Measurements from ENCODE around the gene CYCS. TPM values are rescaled to one million over a fixed set of nuclear protein-coding genes. Genes with fewer than 3 reads are reported as not detected.
A peak's percentile ranks its signal among the peaks of the same experiment; 100 is the strongest.

CYCS gene
- total and polyA plus RNA-seq, 5 donors from 2014 or later, result 119 to 186 (median 146) TPM

- Histone ChIP-seq H3K27me3 (ENCODE audit: control insufficient read depth, insufficient read depth, low read length) (no peaks in the 10 kb centered on the region), H3K4me3 (ENCODE audit: low read depth, low read length) (no peak overlapping the region), H3K9me3 (ENCODE audit: control insufficient read depth in 2 of 2, low read length in 2 of 2) (no peaks in the 10 kb centered on the region), H3K36me3 (ENCODE audit: control insufficient read depth, insufficient read depth, low read length) (peaks cover 4% of the 10 kb centered on the region), H3K27ac (ENCODE audit: insufficient read depth, low read length, poor library complexity, severe bottlenecking) (no peak overlapping the region), H3K4me1 (ENCODE audit: control insufficient read depth, insufficient read depth, low read length, poor library complexity, severe bottlenecking) (peaks cover 8% of the 10 kb centered on the region)
- ATAC-seq (ENCODE audit: low read depth in 2 of 2) (no peak), DNase-seq (no peak)
- Mint-ChIP-seq H3K4me3 (no peak overlapping the region), H3K4me1 (peaks cover 16 to 21% (median 19%) of the 10 kb centered on the region in 4 donors), H3K9me3 (peaks cover 0 to 2% (median 0%) of the 10 kb centered on the region in 7 donors), H3K36me3 (peaks cover 13% of the 10 kb centered on the region), H3K27me3 (no peaks in the 10 kb centered on the region), H3K27ac (no peak overlapping the region)
These were observed 9.4 kb upstream of the CYCS start for GRCh38 chr7:25134358-25135010.

GRCh38 chr7:25132430-25132829, 7.4 kb upstream of the CYCS start:
- peaks cover 4% of the 10 kb centered on the region for H3K36me3 ChIP-seq (ENCODE audit: control insufficient read depth, insufficient read depth, low read length)
- peak overlapping the region in 3 of 4 donors; percentile 1 to 34 (median 15) for H3K4me3 Mint-ChIP-seq
- ATAC-seq (ENCODE audit: low read depth in 2 of 2) (peak in 1 of 2 donors; percentile 60), DNase-seq (peak in 1 of 3 donors; percentile 39)
- peaks cover 8% of the 10 kb centered on the region for H3K4me1 ChIP-seq (ENCODE audit: control insufficient read depth, insufficient read depth, low read length, poor library complexity, severe bottlenecking)
- peaks cover 13% of the 10 kb centered on the region for H3K36me3 Mint-ChIP-seq
- peaks cover 16 to 21% (median 19%) of the 10 kb centered on the region in 4 donors for H3K4me1 Mint-ChIP-seq
- H3K9me3 Mint-ChIP-seq, result peaks cover 0 to 2% (median 0%) of the 10 kb centered on the region in 7 donors
- H3K9me3 ChIP-seq (ENCODE audit: control insufficient read depth in 2 of 2, low read length in 2 of 2), result no peaks in the 10 kb centered on the region
- H3K27ac ChIP-seq (ENCODE audit: insufficient read depth, low read length, poor library complexity, severe bottlenecking), result no peak overlapping the region
- H3K27me3 Mint-ChIP-seq, result no peaks in the 10 kb centered on the region
- peak overlapping the region in 1 of 3 donors; percentile 74 for H3K27ac Mint-ChIP-seq
- no peaks in the 10 kb centered on the region for H3K27me3 ChIP-seq (ENCODE audit: control insufficient read depth, insufficient read depth, low read length)
- H3K4me3 ChIP-seq (ENCODE audit: low read depth, low read length), result peak overlapping the region; percentile 35

- Histone ChIP-seq H3K9me3 (ENCODE audit: control insufficient read depth in 2 of 2, low read length in 2 of 2) (no peaks in the 10 kb centered on the region), H3K4me1 (ENCODE audit: control insufficient read depth, insufficient read depth, low read length, poor library complexity, severe bottlenecking) (peaks cover 10% of the 10 kb centered on the region), H3K27me3 (ENCODE audit: control insufficient read depth, insufficient read depth, low read length) (no peaks in the 10 kb centered on the region), H3K36me3 (ENCODE audit: control insufficient read depth, insufficient read depth, low read length) (peaks cover 11% of the 10 kb centered on the region), H3K4me3 (ENCODE audit: low read depth, low read length) (no peak overlapping the region), H3K27ac (ENCODE audit: insufficient read depth, low read length, poor library complexity, severe bottlenecking) (peak overlapping the region; percentile 97)
- H3K9me3 Mint-ChIP-seq, result peaks cover 0 to 2% (median 0%) of the 10 kb centered on the region in 7 donors
- no peaks in the 10 kb centered on the region for H3K27me3 Mint-ChIP-seq
- ATAC-seq (ENCODE audit: low read depth in 2 of 2) (no peak), DNase-seq (no peak)
- H3K4me1 Mint-ChIP-seq, result peaks cover 15 to 40% (median 26%) of the 10 kb centered on the region in 4 donors
- H3K36me3 Mint-ChIP-seq, result peaks cover 15% of the 10 kb centered on the region
- H3K27ac Mint-ChIP-seq, result peak overlapping the region in 1 of 3 donors; percentile 43
- H3K4me3 Mint-ChIP-seq, result peak overlapping the region in 2 of 4 donors; percentile 16 to 67
These were observed 1.7 kb upstream of the CYCS start for GRCh38 chr7:25126751-25127150.

GRCh38 chr7:25124465-25125136, 459 bp downstream of the CYCS start:
- peak overlapping the region; percentile 100 for H3K27ac Mint-ChIP-seq
- no peaks in the 10 kb centered on the region for H3K27me3 ChIP-seq (ENCODE audit: control insufficient read depth, insufficient read depth, low read length)
- H3K9me3 ChIP-seq (ENCODE audit: control insufficient read depth in 2 of 2, low read length in 2 of 2), result no peaks in the 10 kb centered on the region
- no peaks in the 10 kb centered on the region for H3K27me3 Mint-ChIP-seq
- H3K4me1 Mint-ChIP-seq, result peaks cover 15 to 38% (median 24%) of the 10 kb centered on the region in 4 donors
- H3K36me3 ChIP-seq (ENCODE audit: control insufficient read depth, insufficient read depth, low read length), result peaks cover 27% of the 10 kb centered on the region
- no peaks in the 10 kb centered on the region for H3K9me3 Mint-ChIP-seq
- peak overlapping the region; percentile 97 for H3K27ac ChIP-seq (ENCODE audit: insufficient read depth, low read length, poor library complexity, severe bottlenecking)
- no peak for ATAC-seq (ENCODE audit: low read depth in 2 of 2)
- H3K4me3 Mint-ChIP-seq, result peak overlapping the region; percentile 96 to 100 (median 98)
- peak in 1 of 3 donors; percentile 33 for DNase-seq
- peaks cover 10% of the 10 kb centered on the region for H3K4me1 ChIP-seq (ENCODE audit: control insufficient read depth, insufficient read depth, low read length, poor library complexity, severe bottlenecking)
- peaks cover 18% of the 10 kb centered on the region for H3K36me3 Mint-ChIP-seq
- H3K4me3 ChIP-seq (ENCODE audit: low read depth, low read length), result peak overlapping the region; percentile 94

- peaks cover 10% of the 10 kb centered on the region for H3K4me1 ChIP-seq (ENCODE audit: control insufficient read depth, insufficient read depth, low read length, poor library complexity, severe bottlenecking)
- Mint-ChIP-seq H3K36me3 (peaks cover 18% of the 10 kb centered on the region), H3K27ac (peak overlapping the region in 2 of 3 donors; percentile 16 to 56), H3K4me1 (peaks cover 21 to 51% (median 34%) of the 10 kb centered on the region in 4 donors), H3K9me3 (no peaks in the 10 kb centered on the region), H3K27me3 (no peaks in the 10 kb centered on the region), H3K4me3 (peak overlapping the region in 2 of 4 donors; percentile 33 to 70)
- H3K9me3 ChIP-seq (ENCODE audit: control insufficient read depth in 2 of 2, low read length in 2 of 2), result no peaks in the 10 kb centered on the region
- H3K36me3 ChIP-seq (ENCODE audit: control insufficient read depth, insufficient read depth, low read length), result peaks cover 29% of the 10 kb centered on the region
- ATAC-seq (ENCODE audit: low read depth in 2 of 2) (no peak), DNase-seq (no peak)
- peak overlapping the region; percentile 29 for H3K4me3 ChIP-seq (ENCODE audit: low read depth, low read length)
- no peaks in the 10 kb centered on the region for H3K27me3 ChIP-seq (ENCODE audit: control insufficient read depth, insufficient read depth, low read length)
- H3K27ac ChIP-seq (ENCODE audit: insufficient read depth, low read length, poor library complexity, severe bottlenecking), result no peak overlapping the region
These were observed 2.7 kb downstream of the CYCS start for GRCh38 chr7:25122373-25122772.

- no peak overlapping the region for H3K27ac ChIP-seq (ENCODE audit: insufficient read depth, low read length, poor library complexity, severe bottlenecking)
- Mint-ChIP-seq H3K27ac (peak overlapping the region in 1 of 3 donors; percentile 16), H3K36me3 (peaks cover 18% of the 10 kb centered on the region), H3K9me3 (no peaks in the 10 kb centered on the region), H3K4me3 (no peak overlapping the region), H3K4me1 (peaks cover 25 to 59% (median 42%) of the 10 kb centered on the region in 4 donors), H3K27me3 (no peaks in the 10 kb centered on the region)
- no peaks in the 10 kb centered on the region for H3K27me3 ChIP-seq (ENCODE audit: control insufficient read depth, insufficient read depth, low read length)
- H3K4me1 ChIP-seq (ENCODE audit: control insufficient read depth, insufficient read depth, low read length, poor library complexity, severe bottlenecking), result peaks cover 10% of the 10 kb centered on the region
- no peaks in the 10 kb centered on the region for H3K9me3 ChIP-seq (ENCODE audit: control insufficient read depth in 2 of 2, low read length in 2 of 2)
- H3K36me3 ChIP-seq (ENCODE audit: control insufficient read depth, insufficient read depth, low read length), result peaks cover 29% of the 10 kb centered on the region
- no peak overlapping the region for H3K4me3 ChIP-seq (ENCODE audit: low read depth, low read length)
- no peak for ATAC-seq (ENCODE audit: low read depth in 2 of 2)
- no peak for DNase-seq
These were observed 3.5 kb downstream of the CYCS start for GRCh38 chr7:25121599-25121998.

GRCh38 chr7:25119102-25119501, 6.0 kb downstream of the CYCS start:
- Mint-ChIP-seq H3K4me1 (peaks cover 28 to 54% (median 35%) of the 10 kb centered on the region in 4 donors), H3K4me3 (peak overlapping the region in 1 of 4 donors; percentile 36), H3K27ac (no peak overlapping the region)

More at GRCh38 chr7:25119102-25119501, 6.0 kb downstream of the CYCS start:
- H3K27ac ChIP-seq (ENCODE audit: insufficient read depth, low read length, poor library complexity, severe bottlenecking), result no peak overlapping the region
- DNase-seq (no peak), ATAC-seq (ENCODE audit: low read depth in 2 of 2) (no peak)
- Mint-ChIP-seq H3K36me3 (peaks cover 15% of the 10 kb centered on the region), H3K27me3 (no peaks in the 10 kb centered on the region), H3K9me3 (no peaks in the 10 kb centered on the region)
- peaks cover 29% of the 10 kb centered on the region for H3K36me3 ChIP-seq (ENCODE audit: control insufficient read depth, insufficient read depth, low read length)
- H3K4me1 ChIP-seq (ENCODE audit: control insufficient read depth, insufficient read depth, low read length, poor library complexity, severe bottlenecking), result peaks cover 2% of the 10 kb centered on the region
- no peaks in the 10 kb centered on the region for H3K9me3 ChIP-seq (ENCODE audit: control insufficient read depth in 2 of 2, low read length in 2 of 2)
- no peaks in the 10 kb centered on the region for H3K27me3 ChIP-seq (ENCODE audit: control insufficient read depth, insufficient read depth, low read length)
- H3K4me3 ChIP-seq (ENCODE audit: low read depth, low read length), result no peak overlapping the region

Data from CD4-positive, CD25-positive, alpha-beta regulatory T cell (primary cell).